Loucy (cell line): ENCODE results near the gene TIMMDC1.

ENCODE experiments used
- H2AFZ ChIP-seq: fragments of 200-600 bp; sonication (generic); 2 replicates; pipeline ENCODE4 v1.6.0; 2016; ENCODE audit warnings: antibody characterized with exemption, mild to moderate bottlenecking, low read length, moderate library complexity
- H3F3A ChIP-seq: fragments of 200-600 bp; 2 replicates; pipeline ENCODE4 v1.6.0; 2016; ENCODE audit warnings: antibody characterized with exemption, low read depth, mild to moderate bottlenecking
- H3K27me3 ChIP-seq: fragments of 200-600 bp; sonication (generic); 2 replicates; pipeline ENCODE4 v1.6.1; 2014; ENCODE audit warnings: low read length, mild to moderate bottlenecking; ENCODE audit not compliant: insufficient read depth, poor library complexity, severe bottlenecking
- H3K36me3 ChIP-seq: fragments of 200-600 bp; sonication (generic); 2 replicates; pipeline ENCODE4 v1.6.1; 2016; ENCODE audit warnings: low read length; ENCODE audit not compliant: insufficient read depth
- H3K4me1 ChIP-seq: fragments of 200-600 bp; sonication (generic); 2 replicates; pipeline ENCODE4 v1.5.1; 2014; ENCODE audit warnings: low read length, mild to moderate bottlenecking; ENCODE audit not compliant: insufficient read depth, poor library complexity, severe bottlenecking
- H3K4me2 ChIP-seq: fragments of 200-600 bp; sonication (generic); 2 replicates; pipeline ENCODE4 v1.6.0; 2014; ENCODE audit warnings: antibody characterized with exemption, low read length, low read depth, mild to moderate bottlenecking; ENCODE audit not compliant: poor library complexity, severe bottlenecking
- H3K4me3 ChIP-seq: fragments of 200-600 bp; sonication (generic); 2 replicates; pipeline ENCODE4 v1.5.1; 2014; ENCODE audit warnings: low read length, mild to moderate bottlenecking, mixed read lengths; ENCODE audit not compliant: poor library complexity, severe bottlenecking
- H3K79me2 ChIP-seq: fragments of 200-600 bp; sonication (generic); 2 replicates; pipeline ENCODE4 v1.6.1; 2014; ENCODE audit warnings: low read length; ENCODE audit not compliant: insufficient read depth
- H3K9ac ChIP-seq: fragments of 200-600 bp; sonication (generic); 2 replicates; pipeline ENCODE4 v1.6.0; 2014; ENCODE audit warnings: mild to moderate bottlenecking, low read depth, low read length, moderate library complexity; ENCODE audit not compliant: poor library complexity, severe bottlenecking
- H3K9me2 ChIP-seq: fragments of 200-600 bp; sonication (generic); replicated peaks from 2 replicates; pipeline ENCODE4 v1.6.1; 2016; ENCODE audit warnings: low read depth, low read length, mixed read lengths
- H3K9me3 ChIP-seq: fragments of 200-600 bp; sonication (generic); 2 replicates; pipeline ENCODE4 v1.6.1; 2014; ENCODE audit warnings: mild to moderate bottlenecking, antibody characterized with exemption, low read length, low read depth; ENCODE audit not compliant: insufficient read depth
- H4K20me1 ChIP-seq: fragments of 200-600 bp; sonication (generic); 2 replicates; pipeline ENCODE4 v1.6.0; 2014; ENCODE audit warnings: antibody characterized with exemption, low read length, mild to moderate bottlenecking; ENCODE audit not compliant: insufficient read depth, poor library complexity, severe bottlenecking
- CTCF ChIP-seq: fragments of 200-600 bp; sonication (generic); conservative IDR thresholded peaks from 2 replicates; pipeline ENCODE4 v1.5.1; 2014; ENCODE audit warnings: mild to moderate bottlenecking, antibody characterized with exemption, low read length
- EZH2phosphoT487 ChIP-seq: fragments of 200-600 bp; IDR thresholded peaks from 2 replicates; pipeline ENCODE4 v1.6.1; 2018; ENCODE audit warnings: antibody characterized with exemption, mild to moderate bottlenecking, moderate library complexity, borderline replicate concordance

TIMMDC1 gene

GRCh38 chr3:119541547-119541946 is 43.2 kb downstream of the TIMMDC1 start:
- Histone ChIP-seq H3K4me2 (no peak overlapping the region), H3F3A (no peaks in the 10 kb centered on the region), H3K4me1 (no peaks in the 10 kb centered on the region), H3K36me3 (no peaks in the 10 kb centered on the region), H2AFZ (no peak overlapping the region), H3K9me2 (no peaks in the 10 kb centered on the region), H3K9ac (no peak overlapping the region), H4K20me1 (no peaks in the 10 kb centered on the region), H3K27me3 (no peaks in the 10 kb centered on the region), H3K79me2 (no peaks in the 10 kb centered on the region), H3K4me3 (no peak overlapping the region), H3K9me3 (no peaks in the 10 kb centered on the region)
- no peak for TF ChIP-seq EZH2phosphoT487
- TF ChIP-seq CTCF: no peak

- no peak overlapping the region for H3K4me3 ChIP-seq
- no peaks in the 10 kb centered on the region for H3K27me3 ChIP-seq
- no peaks in the 10 kb centered on the region for H3K4me1 ChIP-seq
- H4K20me1 ChIP-seq: no peaks in the 10 kb centered on the region
- H3F3A ChIP-seq: no peaks in the 10 kb centered on the region
- no peaks in the 10 kb centered on the region for H3K9me3 ChIP-seq
- no peaks in the 10 kb centered on the region for H3K9me2 ChIP-seq
- H3K4me2 ChIP-seq: no peak overlapping the region
- no peaks in the 10 kb centered on the region for H3K79me2 ChIP-seq
- no peaks in the 10 kb centered on the region for H3K36me3 ChIP-seq
- no peak for TF ChIP-seq CTCF
- no peak for TF ChIP-seq EZH2phosphoT487
- no peak overlapping the region for H3K9ac ChIP-seq
- no peak overlapping the region for H2AFZ ChIP-seq
Observed at GRCh38 chr3:119542168-119542767, 43.9 kb downstream of the TIMMDC1 start.

- no peaks in the 10 kb centered on the region for H4K20me1 ChIP-seq
- H3K9me3 ChIP-seq: no peaks in the 10 kb centered on the region
- no peak overlapping the region for H3K4me2 ChIP-seq
- no peaks in the 10 kb centered on the region for H3K27me3 ChIP-seq
- H3K4me1 ChIP-seq: no peaks in the 10 kb centered on the region
- H3K4me3 ChIP-seq: no peak overlapping the region
- TF ChIP-seq CTCF (no peak), EZH2phosphoT487 (no peak)
- H3K9me2 ChIP-seq: no peaks in the 10 kb centered on the region
- no peaks in the 10 kb centered on the region for H3K36me3 ChIP-seq
- H3K79me2 ChIP-seq: no peaks in the 10 kb centered on the region
- H2AFZ ChIP-seq: no peak overlapping the region
- H3K9ac ChIP-seq: no peak overlapping the region
- H3F3A ChIP-seq: no peaks in the 10 kb centered on the region
Observed at GRCh38 chr3:119543147-119543546, 44.8 kb downstream of the TIMMDC1 start.
